ENCODE results near the gene TTPAL.

Gene TTPAL, protein sequence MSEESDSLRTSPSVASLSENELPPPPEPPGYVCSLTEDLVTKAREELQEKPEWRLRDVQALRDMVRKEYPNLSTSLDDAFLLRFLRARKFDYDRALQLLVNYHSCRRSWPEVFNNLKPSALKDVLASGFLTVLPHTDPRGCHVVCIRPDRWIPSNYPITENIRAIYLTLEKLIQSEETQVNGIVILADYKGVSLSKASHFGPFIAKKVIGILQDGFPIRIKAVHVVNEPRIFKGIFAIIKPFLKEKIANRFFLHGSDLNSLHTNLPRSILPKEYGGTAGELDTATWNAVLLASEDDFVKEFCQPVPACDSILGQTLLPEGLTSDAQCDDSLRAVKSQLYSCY

DNA sequence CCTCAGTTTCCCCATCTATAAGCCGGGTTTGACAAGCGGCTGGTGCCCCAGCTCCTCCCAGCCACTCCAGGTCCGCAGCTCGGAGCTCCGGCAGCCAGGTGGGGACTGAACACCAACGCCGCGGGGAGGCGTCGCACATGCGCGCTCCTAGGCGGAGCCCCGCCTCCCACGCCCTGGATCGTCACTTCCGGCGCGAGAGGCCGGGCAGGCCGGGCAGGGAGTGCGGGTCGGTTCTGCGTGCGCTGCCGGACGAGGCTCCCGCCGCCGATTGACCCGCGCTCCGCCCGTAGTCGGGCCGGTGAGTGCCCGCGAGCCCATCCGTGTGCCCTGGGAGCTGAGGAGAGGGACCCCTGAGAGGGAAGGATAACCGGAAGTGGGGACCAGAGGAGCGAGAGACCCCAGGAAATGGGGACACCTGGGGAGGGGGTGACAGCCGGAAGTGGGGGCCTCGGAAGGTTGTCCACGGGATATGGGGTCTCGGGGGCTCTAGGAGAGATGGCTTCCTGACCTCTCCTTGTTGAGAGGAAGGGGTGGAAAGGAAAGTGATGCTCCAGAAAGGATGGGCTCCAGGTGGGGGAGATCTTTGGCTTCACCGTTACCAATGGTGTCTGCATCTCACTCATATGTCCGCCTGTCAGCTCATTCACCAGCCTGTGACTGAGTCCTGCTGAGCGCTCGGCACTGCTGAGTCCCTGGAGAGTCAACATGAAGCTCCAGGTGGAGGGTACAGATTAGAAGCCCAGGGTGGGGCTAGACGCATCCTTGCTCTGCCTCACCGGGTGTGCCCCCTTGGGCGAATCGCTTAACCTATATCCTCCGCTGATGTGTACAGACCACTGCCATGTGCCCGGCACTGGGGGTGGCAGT lies at the start of gene TTPAL:
TTPAL (plus strand) TSS at position 181 of the 867 bp plus-strand sequence. CDS start 4,126 bp downstream, outside the sequence.
- DNase-seq, result peak; percentile 59

- DNase-seq, result no peak
Measured at GRCh38 chr20:44425923-44426322, 49.8 kb upstream of the TTPAL start.

DNA sequence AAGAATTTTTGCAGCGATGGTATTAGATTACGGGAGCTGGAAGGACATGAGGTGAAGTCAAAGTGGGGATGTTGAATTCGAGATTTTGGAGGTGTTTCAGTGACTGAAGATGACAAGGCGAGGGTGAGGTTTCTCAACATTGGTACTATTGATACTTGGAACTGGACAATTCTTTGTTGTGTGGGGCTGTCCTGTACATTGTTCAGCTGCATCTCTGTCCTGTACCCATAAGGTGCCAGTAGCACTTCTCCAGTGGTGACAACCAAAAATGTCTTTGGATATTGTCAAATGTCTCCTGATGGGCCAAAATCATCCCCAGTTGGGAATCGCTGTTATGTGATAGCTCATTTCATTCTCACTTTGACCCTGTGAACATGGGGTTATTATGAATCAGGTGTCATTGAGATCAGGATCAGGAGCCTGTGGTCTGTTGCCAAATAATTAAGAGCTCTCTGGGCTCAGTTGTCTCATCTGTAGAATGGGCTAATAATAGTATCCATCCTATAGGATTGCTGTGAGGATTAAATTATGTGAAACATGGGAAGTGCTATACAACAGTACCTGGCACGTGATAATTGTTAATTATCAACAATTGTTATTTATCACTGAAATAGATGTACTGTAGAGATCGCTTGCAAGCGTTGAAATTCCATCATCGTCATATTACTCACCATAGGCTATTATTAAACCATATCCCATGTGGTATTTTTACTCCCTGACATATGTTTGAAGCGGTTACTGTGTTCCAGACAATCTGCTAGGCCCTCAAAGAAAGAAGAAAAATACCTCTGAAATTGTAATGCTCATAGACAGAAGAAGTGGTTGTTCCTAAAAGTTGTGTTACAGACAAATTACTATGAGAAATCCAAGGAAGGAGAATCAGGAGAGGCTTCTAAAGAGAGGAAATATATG lies 48.5 kb upstream of the TTPAL start:
- DNase-seq, result no peak

GRCh38 chr20:44427804-44428173 lies 47.9 kb upstream of the TTPAL start:
- no peak for DNase-seq

GRCh38 chr20:44428174-44429016 lies 47.3 kb upstream of the TTPAL start:
- DNase-seq, result no peak

DNA sequence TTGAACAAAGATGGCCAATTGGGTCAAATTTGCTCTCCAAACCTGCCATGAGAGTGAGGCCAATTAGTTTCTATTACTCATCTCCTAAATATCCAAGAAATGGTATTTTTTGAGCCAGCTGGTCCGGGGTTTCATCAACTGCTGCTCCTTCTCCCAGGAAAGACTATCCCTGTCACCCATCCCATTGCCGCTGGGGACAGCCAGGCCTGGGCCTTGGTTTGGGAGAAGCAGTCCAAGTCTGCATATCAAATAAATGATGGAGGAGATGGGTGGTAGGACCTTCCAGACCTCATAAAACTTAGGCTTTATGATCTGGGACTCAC lies 46.7 kb upstream of the TTPAL start:
- DNase-seq, result no peak

DNA sequence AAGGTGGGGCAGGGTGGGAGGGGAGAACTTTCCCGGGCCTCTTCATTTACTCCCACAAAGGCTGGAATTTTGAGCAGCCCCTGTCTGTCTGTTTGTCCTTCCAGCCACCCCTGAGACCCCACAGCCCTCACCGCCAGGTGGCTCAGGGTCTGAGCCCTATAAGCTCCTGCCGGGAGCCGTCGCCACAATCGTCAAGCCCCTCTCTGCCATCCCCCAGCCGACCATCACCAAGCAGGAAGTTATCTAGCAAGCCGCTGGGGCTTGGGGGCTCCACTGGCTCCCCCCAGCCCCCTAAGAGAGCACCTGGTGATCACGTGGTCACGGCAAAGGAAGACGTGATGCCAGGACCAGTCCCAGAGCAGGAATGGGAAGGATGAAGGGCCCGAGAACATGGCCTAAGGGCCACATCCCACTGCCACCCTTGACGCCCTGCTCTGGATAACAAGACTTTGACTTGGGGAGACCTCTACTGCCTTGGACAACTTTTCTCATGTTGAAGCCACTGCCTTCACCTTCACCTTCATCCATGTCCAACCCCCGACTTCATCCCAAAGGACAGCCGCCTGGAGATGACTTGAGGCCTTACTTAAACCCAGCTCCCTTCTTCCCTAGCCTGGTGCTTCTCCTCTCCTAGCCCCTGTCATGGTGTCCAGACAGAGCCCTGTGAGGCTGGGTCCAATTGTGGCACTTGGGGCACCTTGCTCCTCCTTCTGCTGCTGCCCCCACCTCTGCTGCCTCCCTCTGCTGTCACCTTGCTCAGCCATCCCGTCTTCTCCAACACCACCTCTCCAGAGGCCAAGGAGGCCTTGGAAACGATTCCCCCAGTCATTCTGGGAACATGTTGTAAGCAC lies 46.0 kb upstream of the TTPAL start:
- no peak for DNase-seq

GRCh38 chr20:44430270-44431065 lies 45.2 kb upstream of the TTPAL start:
- no peak for DNase-seq

DNA sequence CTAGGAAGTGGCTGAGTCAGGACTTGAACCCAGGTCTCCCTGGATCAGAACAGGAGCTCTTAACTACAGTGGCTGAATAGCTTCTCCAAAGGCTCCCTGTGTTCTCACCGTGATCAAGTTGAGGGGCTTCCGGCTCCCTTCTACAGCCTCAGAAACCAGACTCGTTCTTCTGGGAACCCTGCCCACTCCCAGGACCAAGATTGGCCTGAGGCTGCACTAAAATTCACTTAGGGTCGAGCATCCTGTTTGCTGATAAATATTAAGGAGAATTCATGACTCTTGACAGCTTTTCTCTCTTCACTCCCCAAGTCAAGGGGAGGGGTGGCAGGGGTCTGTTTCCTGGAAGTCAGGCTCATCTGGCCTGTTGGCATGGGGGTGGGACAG lies 44.6 kb upstream of the TTPAL start:
- no peak for DNase-seq

DNA sequence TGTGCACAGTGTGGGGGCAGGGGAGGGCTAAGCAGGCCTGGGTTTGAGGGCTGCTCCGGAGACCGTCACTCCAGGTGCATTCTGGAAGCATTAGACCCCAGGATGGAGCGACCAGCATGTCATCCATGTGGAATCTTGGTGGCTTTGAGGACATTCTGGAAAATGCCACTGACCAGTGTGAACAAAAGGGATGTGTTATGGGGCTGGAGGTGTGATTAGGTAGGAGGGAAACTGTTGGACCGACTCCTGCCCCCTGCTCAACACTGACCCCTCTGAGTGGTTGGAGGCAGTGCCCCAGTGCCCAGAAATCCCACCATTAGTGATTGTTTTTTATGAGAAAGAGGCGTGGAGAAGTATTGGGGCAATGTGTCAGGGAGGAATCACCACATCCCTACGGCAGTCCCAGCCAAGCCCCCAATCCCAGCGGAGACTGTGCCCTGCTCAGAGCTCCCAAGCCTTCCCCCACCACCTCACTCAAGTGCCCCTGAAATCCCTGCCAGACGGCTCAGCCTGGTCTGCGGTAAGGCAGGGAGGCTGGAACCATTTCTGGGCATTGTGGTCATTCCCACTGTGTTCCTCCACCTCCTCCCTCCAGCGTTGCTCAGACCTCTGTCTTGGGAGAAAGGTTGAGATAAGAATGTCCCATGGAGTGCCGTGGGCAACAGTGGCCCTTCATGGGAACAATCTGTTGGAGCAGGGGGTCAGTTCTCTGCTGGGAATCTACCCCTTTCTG lies 44.0 kb upstream of the TTPAL start:
- DNase-seq, result no peak

DNA sequence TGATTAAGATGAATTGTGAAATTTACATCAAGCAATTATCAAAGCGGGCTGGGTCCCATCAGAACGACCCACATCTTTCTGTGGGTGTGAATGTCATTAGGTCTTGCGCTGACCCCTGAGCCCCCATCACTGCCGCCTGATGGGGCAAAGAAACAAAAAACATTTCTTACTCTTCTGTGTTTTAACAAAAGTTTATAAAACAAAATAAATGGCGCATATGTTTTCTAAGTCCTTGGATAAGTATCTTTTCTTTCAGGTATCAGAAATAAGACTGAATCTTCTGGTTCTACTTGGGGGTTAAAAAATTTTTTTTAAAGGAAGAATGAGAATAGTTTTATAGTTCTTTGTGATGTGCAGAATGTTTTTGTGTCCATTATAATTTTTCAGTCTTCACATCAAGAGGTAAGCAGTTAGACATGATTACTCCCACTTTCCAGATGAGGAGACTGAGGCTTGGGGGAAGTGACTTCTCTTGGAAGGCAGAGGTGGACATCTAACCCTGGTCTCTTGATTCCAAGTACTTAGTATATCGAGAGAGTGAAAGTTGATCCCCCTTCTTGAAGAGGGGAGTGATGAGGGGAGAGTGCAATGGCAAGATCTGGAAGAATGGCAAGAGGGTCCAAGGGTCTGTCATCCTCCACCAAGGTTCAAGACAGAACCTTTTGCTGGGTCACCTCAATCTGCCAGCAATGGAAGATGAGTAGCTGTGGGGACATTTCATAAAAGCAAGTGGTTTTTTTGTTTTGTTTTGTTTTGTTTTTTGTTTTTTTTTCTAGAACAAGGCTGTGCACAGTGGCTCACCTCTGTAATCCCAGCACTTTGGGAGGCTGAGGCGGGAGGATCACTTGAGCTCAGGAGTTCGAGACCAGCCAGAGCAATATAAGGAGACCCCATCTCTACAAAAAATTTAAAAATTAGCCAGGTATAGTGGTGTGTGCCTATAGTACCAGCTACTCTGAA lies 42.8 kb upstream of the TTPAL start:
- no peak for DNase-seq

GRCh38 chr20:44433751-44434538 lies 41.7 kb upstream of the TTPAL start:
- DNase-seq, result no peak

- no peak for DNase-seq
Measured at GRCh38 chr20:44435630-44436335, 39.9 kb upstream of the TTPAL start.

DNA sequence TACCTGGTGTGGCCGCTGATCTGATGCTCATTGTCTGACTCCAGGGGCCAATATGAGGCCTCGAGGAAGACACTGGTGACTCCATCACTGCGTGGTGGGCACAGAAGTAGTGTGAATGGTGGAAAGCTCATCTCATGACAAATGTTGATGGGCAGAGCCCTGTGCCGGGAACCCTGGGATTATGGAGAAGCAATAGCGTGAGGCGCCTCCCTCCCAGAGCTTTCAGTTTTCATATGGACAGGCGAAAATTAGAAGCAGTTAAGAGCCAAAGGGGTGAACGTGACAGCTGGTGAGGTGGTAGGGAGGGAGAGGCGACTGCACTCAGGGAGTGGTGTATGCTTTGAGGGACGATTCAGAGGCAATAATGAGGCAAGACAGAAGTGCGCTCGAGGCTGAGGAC lies 39.3 kb upstream of the TTPAL start:
- no peak for DNase-seq

GRCh38 chr20:44437497-44437896 lies 38.2 kb upstream of the TTPAL start:
- no peak for DNase-seq

DNA sequence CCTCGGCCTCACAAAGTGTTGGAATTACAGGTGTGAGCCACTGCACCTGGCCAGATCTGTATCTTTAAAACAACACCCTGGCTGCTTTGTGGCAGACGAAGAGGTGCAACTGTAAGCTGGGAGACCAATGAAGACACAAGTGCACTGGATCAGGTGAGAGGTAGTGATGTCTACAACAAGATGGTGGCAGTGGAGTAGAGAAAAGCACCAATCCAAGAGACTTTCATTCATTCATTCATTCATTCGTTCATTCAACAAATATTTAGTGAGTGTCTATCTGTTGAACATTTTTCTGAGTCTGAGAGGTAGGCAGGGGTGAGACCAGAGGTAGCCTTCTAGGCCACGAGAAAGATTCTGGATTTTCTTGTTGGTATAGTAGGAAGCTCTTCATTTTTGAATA lies 36.9 kb upstream of the TTPAL start:
- DNase-seq, result no peak

DNA sequence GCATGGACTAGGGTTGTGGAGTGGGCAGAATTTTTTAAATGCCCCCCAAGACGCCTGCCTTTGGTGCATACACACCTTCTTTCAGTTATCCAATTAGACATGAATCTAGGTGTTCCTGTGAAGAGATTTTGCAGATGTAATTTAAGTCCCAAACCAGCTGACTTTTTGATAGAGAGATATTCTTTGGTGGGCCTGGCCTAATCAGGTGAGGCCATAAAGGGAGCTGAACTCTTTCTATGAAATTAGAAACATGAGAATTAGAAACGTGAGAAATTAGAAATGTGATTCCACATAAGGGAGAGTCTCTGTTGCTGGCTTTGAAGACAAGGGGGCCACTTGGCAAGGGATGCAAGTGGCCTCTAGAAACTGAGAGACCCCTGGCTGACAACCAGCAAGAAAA lies 36.4 kb upstream of the TTPAL start:
- DNase-seq, result no peak
